ENCODE data around the gene CCDC88B. TPM values are rescaled to one million over a fixed set of nuclear protein-coding genes. Genes with fewer than 3 reads are reported as not detected.

Gene CCDC88B
- total and polyA plus RNA-seq, 12 donors = 4.2 to 42.7 (median 7.0) TPM

DNA sequence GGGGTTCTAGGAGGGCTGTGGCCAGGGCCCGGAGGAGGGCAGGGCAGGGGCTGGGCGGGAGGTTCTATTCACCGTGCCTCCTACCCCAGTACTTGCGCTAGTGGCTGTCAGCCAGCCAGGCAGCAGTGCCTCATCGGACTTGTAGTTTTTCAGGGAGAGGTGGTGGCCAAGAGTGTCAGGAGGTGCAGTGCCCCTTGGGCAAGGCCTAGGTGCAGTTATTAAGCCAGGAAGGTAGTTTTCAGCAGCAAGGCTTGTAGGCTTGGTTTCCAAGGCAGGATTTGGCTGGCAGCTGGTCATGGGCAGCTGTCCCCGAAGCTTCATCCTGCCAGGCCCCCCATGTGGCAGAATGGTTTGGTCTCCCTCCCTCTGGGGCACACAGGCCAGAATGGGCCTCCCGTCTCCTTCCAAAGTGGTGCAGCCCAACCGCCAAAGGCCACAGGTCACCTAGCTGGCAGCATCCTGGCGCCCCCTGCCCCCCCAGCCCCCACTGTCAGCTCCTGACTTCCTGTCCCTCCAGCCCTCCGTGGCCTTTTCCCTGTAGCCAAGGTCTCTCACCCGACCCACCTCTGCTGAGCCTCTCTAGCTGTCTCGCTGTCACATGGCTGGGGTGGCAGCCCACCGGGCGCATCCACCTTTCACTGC lies 8.5 kb downstream of the CCDC88B start:
- H3K27ac ChIP-seq = no peak overlapping the region
- H3K9me3 ChIP-seq = no peaks in the 10 kb centered on the region
- DNase-seq (no peak), ATAC-seq (peak in 1 of 8 donors; percentile 71)
- TF ChIP-seq CTCF (IDR thresholded peaks at IDR 0.05) = no peak
- intact Hi-C loops (cut with DNase I) = no loop called here
- H3K4me1 ChIP-seq = peaks cover 0 to 8% (median 0%) of the 10 kb centered on the region in 9 donors
- H3K27me3 ChIP-seq = no peaks in the 10 kb centered on the region
- no peak overlapping the region for H3K4me3 ChIP-seq
- 69% methylated on average over 14 of the region's 14 CpGs for WGBS, 2 donors
- peaks cover 0 to 37% (median 0%) of the 10 kb centered on the region in 9 donors for H3K36me3 ChIP-seq

DNA sequence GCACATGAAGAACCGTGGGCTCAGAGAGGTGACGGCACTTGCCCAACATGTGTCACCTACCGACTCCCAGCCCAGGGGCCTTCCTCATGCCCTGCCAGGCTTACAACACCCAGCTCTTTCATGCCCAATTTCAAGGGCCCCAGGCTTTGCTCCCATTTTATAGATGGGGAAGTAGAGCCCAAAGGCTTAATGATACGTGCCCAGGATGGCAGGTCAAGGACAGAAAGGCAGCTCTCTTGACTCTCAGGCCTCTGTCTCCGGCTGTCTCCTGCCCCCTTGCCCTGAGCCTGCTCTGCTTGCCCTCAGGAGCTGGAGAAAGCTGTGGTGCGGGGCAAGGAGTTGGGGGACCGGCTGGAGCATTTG lies 9.0 kb downstream of the CCDC88B start:
- Histone ChIP-seq H3K9me3 (no peaks in the 10 kb centered on the region), H3K36me3 (peaks cover 0 to 37% (median 0%) of the 10 kb centered on the region in 9 donors), H3K4me3 (no peak overlapping the region), H3K27ac (no peak overlapping the region), H3K4me1 (peaks cover 0 to 7% (median 0%) of the 10 kb centered on the region in 9 donors), H3K27me3 (no peaks in the 10 kb centered on the region)
- no peak for DNase-seq
- WGBS, 2 donors = 91 to 93% methylated on average over 7 of the region's 7 CpGs
- intact Hi-C loops (cut with DNase I) = no loop called here
- ATAC-seq = no peak
- no peak for TF ChIP-seq CTCF (IDR thresholded peaks at IDR 0.05)

- peaks cover 0 to 7% (median 0%) of the 10 kb centered on the region in 9 donors for H3K4me1 ChIP-seq
- H3K36me3 ChIP-seq = peaks cover 0 to 34% (median 0%) of the 10 kb centered on the region in 9 donors
- H3K27ac ChIP-seq = no peak overlapping the region
- no peak for DNase-seq
- H3K4me3 ChIP-seq = no peak overlapping the region
- H3K27me3 ChIP-seq = no peaks in the 10 kb centered on the region
- TF ChIP-seq CTCF (IDR thresholded peaks at IDR 0.05) = no peak
- ATAC-seq = no peak
- no peaks in the 10 kb centered on the region for H3K9me3 ChIP-seq
- 88 to 91% methylated on average over 11 of the region's 11 CpGs for WGBS, 2 donors
- intact Hi-C loops (cut with DNase I) = no loop called here
Observed at GRCh38 chr11:64349404-64349803, 9.4 kb downstream of the CCDC88B start.

DNA sequence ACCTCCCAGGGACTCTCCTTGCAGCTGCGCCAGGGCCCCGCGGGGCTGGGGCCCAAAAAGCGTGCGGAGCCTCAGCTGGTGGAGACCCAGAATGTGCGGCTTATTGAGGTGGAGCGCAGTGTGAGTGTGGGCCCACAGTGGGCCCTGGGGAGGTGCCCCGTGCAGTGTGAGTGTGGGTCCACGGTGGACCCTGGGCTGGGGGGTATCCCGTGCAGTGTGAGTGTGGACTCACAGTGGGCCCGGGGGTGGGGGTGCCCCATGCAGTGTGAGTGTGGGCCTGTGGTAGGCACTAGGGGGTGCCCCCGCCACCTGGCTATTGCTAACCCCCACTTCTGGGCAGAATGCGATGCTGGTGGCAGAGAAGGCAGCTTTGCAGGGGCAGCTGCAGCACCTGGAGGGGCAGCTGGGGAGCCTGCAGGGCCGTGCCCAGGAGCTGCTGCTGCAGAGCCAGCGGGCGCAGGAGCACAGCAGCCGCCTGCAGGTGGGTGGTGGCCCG lies 11.2 kb downstream of the CCDC88B start:
- H3K36me3 ChIP-seq = peaks cover 0 to 26% (median 0%) of the 10 kb centered on the region in 9 donors
- WGBS, 2 donors = 88 to 89% methylated on average over 15 to 18 of the region's 18 CpGs
- DNase-seq = no peak
- no peak overlapping the region for H3K4me3 ChIP-seq
- no peaks in the 10 kb centered on the region for H3K27me3 ChIP-seq
- H3K9me3 ChIP-seq = no peaks in the 10 kb centered on the region
- no peak overlapping the region for H3K27ac ChIP-seq
- no peak for ATAC-seq
- peaks cover 0 to 23% (median 10%) of the 10 kb centered on the region in 9 donors for H3K4me1 ChIP-seq
- intact Hi-C loops (cut with DNase I) = loop anchor here in 2 of 10 donors (5.0 to 10.0 kb wide), 2 partner anchors 34 to 304 kb away; partner anchors contain the start of genes PRDX5 (in 1 of the 2) and TRMT112 (in 1 of the 2)
- no peak for TF ChIP-seq CTCF (IDR thresholded peaks at IDR 0.05)

All from heart right ventricle (tissue), 16 donors.